ENCODE results near the gene BMS1.
A peak's percentile ranks its signal among the peaks of the same experiment; 100 is the strongest.

The BMS1 gene

DNA sequence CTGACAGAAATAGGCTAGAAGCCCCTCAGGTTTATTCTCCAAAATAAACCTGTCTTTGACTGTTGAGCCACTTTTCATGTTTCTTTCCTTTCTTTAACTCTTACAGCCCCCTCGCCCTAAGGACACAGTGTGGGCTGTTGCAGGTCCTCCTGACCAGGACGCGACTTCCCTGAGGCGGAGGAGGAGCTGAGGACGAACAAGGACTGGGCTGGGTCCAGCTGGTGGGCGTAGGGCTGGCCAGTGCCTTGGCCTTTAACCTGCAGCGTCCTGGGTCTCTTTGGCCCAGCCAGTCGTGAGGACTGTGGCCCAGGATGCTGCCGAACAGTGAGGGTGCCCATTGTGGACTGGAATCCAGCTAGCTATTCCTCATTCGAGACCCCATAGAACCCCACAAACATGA is 13.4 kb upstream of the BMS1 start:
- no peak for DNase-seq (ENCODE audit: low read depth, low spot score)
- no peak overlapping the region for H3K4me3 ChIP-seq (ENCODE audit: low read depth, low read length)
- no peak for TF ChIP-seq CTCF (IDR thresholded peaks at IDR 0.05; ENCODE audit: low read depth, low read length)
- in situ Hi-C loops (cut with HindIII; ENCODE audit: low sequenced_read_pairs): no loop called here

DNA sequence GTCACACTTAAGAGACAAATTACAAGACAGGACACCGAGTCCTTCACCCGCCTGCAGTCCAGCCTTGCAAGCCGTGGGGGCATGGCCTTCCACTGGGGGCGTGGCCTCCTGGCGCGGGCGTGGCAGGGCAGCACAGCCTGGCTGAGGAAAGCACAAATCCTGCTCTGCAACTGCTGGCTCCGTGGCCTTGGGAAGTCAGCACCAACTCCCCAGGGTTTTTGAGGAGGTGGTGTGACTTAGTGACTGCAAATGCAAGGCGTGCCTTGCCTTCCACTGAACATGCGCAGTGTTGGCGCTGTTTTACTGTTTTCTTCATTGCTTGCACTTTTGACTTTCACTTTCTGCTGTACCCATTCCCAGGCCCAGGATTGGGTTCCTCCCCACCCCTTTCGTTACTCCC is 12.9 kb upstream of the BMS1 start:
- in situ Hi-C loops (cut with HindIII; ENCODE audit: low sequenced_read_pairs): no loop called here

DNA sequence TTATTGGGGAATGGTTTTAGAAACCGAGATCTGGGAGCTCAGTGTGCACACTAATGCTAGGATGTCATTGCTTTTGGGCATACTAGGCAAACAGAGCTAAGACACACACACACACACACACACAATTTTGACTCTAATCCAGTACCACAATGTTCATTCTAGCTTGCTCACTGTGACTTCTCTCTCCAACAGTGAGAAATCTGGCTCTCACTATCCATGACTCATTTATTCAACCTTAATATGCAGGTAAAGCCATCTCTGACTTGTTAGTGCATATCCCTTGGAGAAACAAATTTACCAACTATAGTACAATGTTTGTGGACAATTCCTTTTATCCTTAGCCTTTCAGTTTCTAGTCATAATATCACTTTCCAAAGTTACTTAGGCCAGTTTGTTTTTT is 5.9 kb upstream of the BMS1 start:
- TF ChIP-seq CTCF (IDR thresholded peaks at IDR 0.05; ENCODE audit: low read depth, low read length): no peak
- in situ Hi-C loops (cut with HindIII; ENCODE audit: low sequenced_read_pairs): no loop called here
- no peak for DNase-seq (ENCODE audit: low read depth, low spot score)

More for the DNA sequence above, 12.9 kb upstream of the BMS1 start:
- no peak for TF ChIP-seq CTCF (IDR thresholded peaks at IDR 0.05; ENCODE audit: low read depth, low read length)
- no peak for DNase-seq (ENCODE audit: low read depth, low spot score)
- no peak overlapping the region for H3K4me3 ChIP-seq (ENCODE audit: low read depth, low read length)

DNA sequence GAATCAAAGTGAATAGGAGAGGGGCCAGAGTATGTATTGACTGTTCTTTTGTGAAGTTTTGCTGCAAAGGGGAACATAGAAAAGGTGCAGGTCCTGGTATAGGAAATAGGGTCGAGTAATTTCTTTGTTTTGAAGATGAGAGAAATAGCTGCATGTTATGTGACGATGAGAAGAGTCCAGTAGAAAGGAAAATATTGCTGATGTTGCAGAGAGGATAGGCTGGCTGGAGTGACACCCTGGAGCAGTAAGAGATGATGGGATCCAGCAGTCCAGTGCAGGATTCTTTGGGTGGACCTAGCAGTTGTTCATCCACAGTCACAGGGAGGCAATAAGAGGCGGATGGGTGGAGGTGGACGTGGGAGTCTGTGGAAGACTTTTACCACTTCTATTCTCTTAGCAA is 2.1 kb upstream of the BMS1 start:
- in situ Hi-C loops (cut with HindIII; ENCODE audit: low sequenced_read_pairs): no loop called here
- H3K4me3 ChIP-seq (ENCODE audit: low read depth, low read length): no peak overlapping the region
- no peak for TF ChIP-seq CTCF (IDR thresholded peaks at IDR 0.05; ENCODE audit: low read depth, low read length)
- no peak for DNase-seq (ENCODE audit: low read depth, low spot score)

More for the DNA sequence above, 5.9 kb upstream of the BMS1 start:
- H3K4me3 ChIP-seq (ENCODE audit: low read depth, low read length): no peak overlapping the region

DNA sequence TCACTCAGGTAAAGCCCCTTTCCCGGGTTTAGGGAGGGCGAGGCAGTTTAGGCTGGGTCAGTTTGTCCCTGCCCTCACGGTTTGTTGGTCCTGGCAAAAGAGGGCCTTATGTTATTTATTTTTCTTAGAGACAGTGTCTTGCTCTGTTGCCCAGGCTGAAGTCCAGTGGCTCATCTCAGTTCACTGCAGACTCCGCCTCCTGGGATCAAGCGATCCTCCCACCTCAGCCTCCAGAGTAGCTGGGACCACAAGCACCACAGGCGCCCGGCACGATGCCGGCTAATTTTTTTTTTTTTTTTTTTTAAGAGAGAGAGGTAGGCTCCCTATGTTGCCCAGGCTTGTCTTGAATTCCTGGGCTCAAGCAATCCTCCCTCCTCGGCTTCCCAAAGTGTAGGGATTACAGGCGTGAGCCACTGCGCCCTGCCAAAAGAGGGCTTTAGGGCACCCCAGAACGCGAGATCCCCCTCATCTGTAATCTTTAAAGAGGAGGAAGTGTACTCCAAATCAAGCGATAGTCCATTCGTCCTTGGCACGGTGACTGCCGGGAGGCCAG is 626 bp upstream of the BMS1 start:
- DNase-seq (ENCODE audit: low read depth, low spot score): no peak
- TF ChIP-seq CTCF (IDR thresholded peaks at IDR 0.05; ENCODE audit: low read depth, low read length): no peak

DNA sequence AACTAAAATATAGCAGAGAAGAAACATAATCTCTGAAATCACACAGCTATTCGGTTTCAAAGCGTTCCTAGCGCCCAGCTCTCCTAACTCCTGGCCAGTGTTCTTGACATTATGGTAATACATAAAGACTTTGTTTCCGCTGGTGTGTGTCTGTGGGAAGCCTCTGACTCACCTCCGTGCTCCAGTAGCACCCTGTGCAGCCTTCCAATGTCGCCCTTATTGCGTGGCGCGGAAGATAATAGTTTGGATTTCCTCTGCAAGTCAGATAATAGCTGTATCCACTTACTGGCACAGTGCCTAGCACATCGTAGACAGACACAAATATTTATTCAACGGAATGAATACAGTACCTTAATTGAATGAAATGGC is 570 bp downstream of the BMS1 start:
- no peak for TF ChIP-seq CTCF (IDR thresholded peaks at IDR 0.05; ENCODE audit: low read depth, low read length)
- in situ Hi-C loops (cut with HindIII; ENCODE audit: low sequenced_read_pairs): no loop called here
- peak overlapping the region; percentile 76 for H3K4me3 ChIP-seq (ENCODE audit: low read depth, low read length)
- peak; percentile 71 for DNase-seq (ENCODE audit: low read depth, low spot score)

More for the DNA sequence above, 626 bp upstream of the BMS1 start:
- in situ Hi-C loops (cut with HindIII; ENCODE audit: low sequenced_read_pairs): no loop called here
- peak overlapping the region; percentile 76 for H3K4me3 ChIP-seq (ENCODE audit: low read depth, low read length)

DNA sequence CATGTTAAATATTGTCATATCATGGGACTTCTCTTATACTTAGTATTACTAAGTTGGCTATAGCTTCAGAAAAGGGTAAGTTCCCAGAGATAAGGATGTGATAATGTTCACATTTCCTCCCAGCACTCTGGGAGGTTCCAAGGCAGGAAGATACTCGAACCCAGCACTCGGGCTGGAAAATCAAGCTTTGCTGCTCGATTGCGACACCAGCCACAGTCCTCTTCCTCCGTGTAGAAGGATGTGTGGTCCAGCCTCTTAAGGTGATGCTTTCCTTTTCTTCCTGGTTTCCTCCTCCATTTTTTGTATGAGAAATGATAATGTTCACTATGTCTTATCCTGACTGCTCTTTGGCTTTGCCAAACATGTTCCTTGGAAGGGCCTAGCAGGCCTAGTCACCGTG is 3.2 kb downstream of the BMS1 start:
- DNase-seq (ENCODE audit: low read depth, low spot score): no peak
- H3K4me3 ChIP-seq (ENCODE audit: low read depth, low read length): no peak overlapping the region
- no peak for TF ChIP-seq CTCF (IDR thresholded peaks at IDR 0.05; ENCODE audit: low read depth, low read length)
- in situ Hi-C loops (cut with HindIII; ENCODE audit: low sequenced_read_pairs): no loop called here
